GM12878 (cell line): ENCODE measurements around the gene KCNE2. TPM values are rescaled to one million over a fixed set of nuclear protein-coding genes. Genes with fewer than 3 reads are reported as not detected.

Experiments used
- ATAC-seq: fragments of 200-7000 bp; cut with Tn5 transposase; 3 replicates; pipeline ENCODE4 v1.9.1; 2020; ENCODE audit warnings: mild to moderate bottlenecking, moderate library complexity
- BruUV-seq: library from RNA; stranded (reverse); fragments of 400-500 nt; replicated peaks from 2 replicates; lab custom pipeline; 2021; lab: Mats Ljungman, UMichigan
- CTCF ChIA-PET: fragments of 300-600 bp; sonication (Branson Sonifier 250); formaldehyde crosslinking; extraction: SDS; loops from one replicate; lab custom pipeline; 2021; ENCODE audit warnings: inconsistent platforms; lab: Yijun Ruan, JAX
- POLR2A ChIA-PET: fragments of 350-600 bp; formaldehyde crosslinking; extraction: SDS; loops from one replicate; lab custom pipeline; 2021; ENCODE audit warnings: inconsistent platforms; lab: Charles Lee
- RAD21 ChIA-PET: fragments of 300-600 bp; sonication (Branson Sonifier 250); formaldehyde crosslinking; loops from one replicate; lab custom pipeline; 2023; ENCODE audit warnings: antibody characterized with exemption; ENCODE audit not compliant: unreplicated experiment; lab: Charles Lee
- SMC1A ChIA-PET: fragments of 300-600 bp; sonication (Branson Sonifier 250); formaldehyde crosslinking; loops from one replicate; lab custom pipeline; 2023; ENCODE audit not compliant: unreplicated experiment, uncharacterized antibody; lab: Charles Lee
- DNase-seq: peaks from one replicate; pipeline ENCODE4 v3.0.0-alpha.2; 2011; ENCODE audit warnings: low read depth, low spot score
- FAIRE-seq: peaks from 3 replicates; lab custom pipeline; 2011; peaks lifted over from hg19 to GRCh38; lab: Jason Lieb, UNC
- H2AFZ ChIP-seq: 2 replicates; pipeline ENCODE4 v1.6.0; 2011; ENCODE audit warnings: low read depth, low read length, control low read depth; ENCODE audit not compliant: control insufficient read depth
- H3K27ac ChIP-seq: 2 replicates; pipeline ENCODE4 v1.5.1; 2011; ENCODE audit warnings: control low read depth; ENCODE audit not compliant: control insufficient read depth, insufficient read depth
- H3K27me3 ChIP-seq, 2 experiments: replicated peaks in 1 of 2; 2 replicates each; pipeline versions ENCODE4 v1.6.0 to v1.6.1; 2011; ENCODE audit warnings: low read length in 1 of 2; ENCODE audit not compliant: control insufficient read depth in 2 of 2, insufficient read depth in 2 of 2
- H3K36me3 ChIP-seq, 2 experiments: 2 replicates each; pipeline ENCODE4 v1.5.1; 2011; ENCODE audit warnings: low read length in 1 of 2; ENCODE audit not compliant: control insufficient read depth in 2 of 2, insufficient read depth in 2 of 2
- H3K4me1 ChIP-seq: 2 replicates; pipeline ENCODE4 v1.6.1; 2011; ENCODE audit warnings: mild to moderate bottlenecking, low read length, moderate library complexity, mixed read lengths; ENCODE audit not compliant: control insufficient read depth, insufficient read depth
- H3K4me2 ChIP-seq: 2 replicates; pipeline ENCODE4 v1.6.0; 2011; ENCODE audit warnings: control low read depth; ENCODE audit not compliant: control insufficient read depth, insufficient read depth
- H3K4me3 ChIP-seq: fragments of 200-600 bp; sonication (generic); 2 replicates; pipeline ENCODE4 v1.5.1; 2016
- H3K79me2 ChIP-seq: 2 replicates; pipeline ENCODE4 v1.6.0; 2011; ENCODE audit warnings: low read length; ENCODE audit not compliant: control insufficient read depth, insufficient read depth
- H3K9ac ChIP-seq: 2 replicates; pipeline ENCODE4 v1.8.0; 2011; ENCODE audit warnings: low read length, control low read depth, mixed read lengths; ENCODE audit not compliant: control insufficient read depth, insufficient read depth
- H3K9me3 ChIP-seq: replicated peaks from 3 replicates; pipeline ENCODE4 v1.5.1; 2011; ENCODE audit warnings: mild to moderate bottlenecking, low read length; ENCODE audit not compliant: control insufficient read depth, insufficient read depth
- H4K20me1 ChIP-seq: 2 replicates; pipeline ENCODE4 v1.6.0; 2011; ENCODE audit not compliant: control insufficient read depth, insufficient read depth
- BCL11A ChIP-seq: IDR thresholded peaks from 2 replicates; pipeline ENCODE4 v1.6.1; 2011; ENCODE audit warnings: low read depth, low read length
- CBX5 ChIP-seq: sonication (generic); IDR thresholded peaks from 2 replicates; pipeline ENCODE4 v1.6.1; 2016; ENCODE audit warnings: low read depth, moderate library complexity, mild to moderate bottlenecking, inconsistent platforms
- CREB1 ChIP-seq: IDR thresholded peaks from 2 replicates; pipeline ENCODE4 v1.6.1; 2012; ENCODE audit warnings: low read depth, mild to moderate bottlenecking, inconsistent platforms
- ESRRA ChIP-seq: IDR thresholded peaks from 2 replicates; pipeline ENCODE4 v1.6.1; 2012; ENCODE audit warnings: mild to moderate bottlenecking, low read length, improper control_type of control experiment
- FOS ChIP-seq: IDR thresholded peaks from 3 replicates; pipeline ENCODE4 v1.6.1; 2011; ENCODE audit warnings: borderline replicate concordance; ENCODE audit not compliant: insufficient read length; ENCODE audit errors: extremely low read depth
- IRF3 ChIP-seq: fragments of 450-650 bp; IDR thresholded peaks from 2 replicates; pipeline ENCODE4 v1.6.1; 2014; ENCODE audit warnings: mild to moderate bottlenecking
- KAT2A ChIP-seq: conservative IDR thresholded peaks from 2 replicates; pipeline ENCODE4 v1.6.1; 2011; ENCODE audit warnings: low read depth, low read length; ENCODE audit not compliant: control insufficient read depth
- KDM1A ChIP-seq: fragments of 200-600 bp; sonication (generic); IDR thresholded peaks from 2 replicates; pipeline ENCODE4 v1.6.1; 2016; ENCODE audit warnings: borderline replicate concordance
- NR2F1 ChIP-seq: fragments of 450-650 bp; conservative IDR thresholded peaks from 2 replicates; pipeline ENCODE4 v1.6.1; 2017; ENCODE audit warnings: mild to moderate bottlenecking
- NRF1 ChIP-seq: conservative IDR thresholded peaks from 2 replicates; pipeline ENCODE4 v1.6.1; 2011; ENCODE audit warnings: mild to moderate bottlenecking, low read depth, low read length, improper control_type of control experiment
- PAX5 ChIP-seq: IDR thresholded peaks from 2 replicates; pipeline ENCODE4 v1.6.1; 2011; ENCODE audit warnings: low read depth, low read length, borderline replicate concordance
- PAX8 ChIP-seq: fragments of 450-650 bp; IDR thresholded peaks from 2 replicates; pipeline ENCODE4 v1.6.1; 2017; ENCODE audit warnings: mild to moderate bottlenecking, moderate library complexity
- RCOR1 ChIP-seq: conservative IDR thresholded peaks from 2 replicates; pipeline ENCODE4 v1.6.1; 2012; ENCODE audit warnings: low read depth, low read length, improper control_type of control experiment
- YY1 ChIP-seq: IDR thresholded peaks from 2 replicates; pipeline ENCODE4 v1.6.1; 2011; ENCODE audit warnings: low read depth, mild to moderate bottlenecking, low read length
- ZBTB40 ChIP-seq: fragments of 450-650 bp; IDR thresholded peaks from 2 replicates; pipeline ENCODE4 v1.6.1; 2016; ENCODE audit warnings: mild to moderate bottlenecking, moderate library complexity, borderline replicate concordance
- ZNF217 ChIP-seq: fragments of 450-650 bp; IDR thresholded peaks from 2 replicates; pipeline ENCODE4 v1.6.1; 2017; ENCODE audit warnings: antibody characterized with exemption, mild to moderate bottlenecking
- WGBS: methylation state at CpG from one replicate; pipeline ENCODE4 v1.1.6; 2016; ENCODE audit warnings: low lambda C conversion rate; ENCODE audit not compliant: insufficient replicate concordance, insufficient coverage; ENCODE audit errors: missing lambda C conversion rate; 5-methylcytosine and 5-hydroxymethylcytosine counted together
- in situ Hi-C: fragments of 300-500 bp; cut with MboI; formaldehyde crosslinking; loops from 9 replicates; pipeline ENCODE4 v1.14.3; 2018; ENCODE audit warnings: mixed read lengths
- intact Hi-C: fragments of 100-400 bp; cut with micrococcal nuclease; formaldehyde crosslinking; loops from one replicate; pipeline ENCODE4 v1.14.2; 2022; ENCODE audit not compliant: unreplicated experiment
- polyA plus RNA-seq, 11 experiments: library from polyadenylated mRNA; depleted of rRNA in 4 of 11; unstranded in 6 of 11; stranded (reverse) in 5 of 11; fragments of >200 nt; fragmentation: Nextera tagmentation in 4 of 11; fragmentation: Illumina TruSeq in 1 of 11; extraction: Ambion mirVana in 4 of 11; extraction: Trizol in 1 of 11; gene quantifications; 1 replicate in 1 of 11; 2 replicates in 10 of 11; pipeline versions ENCODE4 v1.2.1 to v1.2.3, GENCODE V29; 2011 to 2016; ENCODE audit warnings: inconsistent platforms in 2 of 11, missing spikeins in 2 of 11, low read depth in 1 of 11
- total RNA-seq, 4 experiments: library from RNA; depleted of rRNA in 3 of 4; stranded (reverse); fragments of >200 nt in 3 of 4; fragmentation: Illumina TruSeq in 1 of 4; extraction: Trizol in 1 of 4; gene quantifications; 2 replicates each; pipeline versions ENCODE4 v1.2.1 to v1.2.3, GENCODE V29; 2013 to 2021

Gene KCNE2
- total and polyA plus RNA-seq, 10 of the 15 experiments (the other 5 are each of a cell fraction or from before 2014, with no cell fraction given), result not detected

DNA sequence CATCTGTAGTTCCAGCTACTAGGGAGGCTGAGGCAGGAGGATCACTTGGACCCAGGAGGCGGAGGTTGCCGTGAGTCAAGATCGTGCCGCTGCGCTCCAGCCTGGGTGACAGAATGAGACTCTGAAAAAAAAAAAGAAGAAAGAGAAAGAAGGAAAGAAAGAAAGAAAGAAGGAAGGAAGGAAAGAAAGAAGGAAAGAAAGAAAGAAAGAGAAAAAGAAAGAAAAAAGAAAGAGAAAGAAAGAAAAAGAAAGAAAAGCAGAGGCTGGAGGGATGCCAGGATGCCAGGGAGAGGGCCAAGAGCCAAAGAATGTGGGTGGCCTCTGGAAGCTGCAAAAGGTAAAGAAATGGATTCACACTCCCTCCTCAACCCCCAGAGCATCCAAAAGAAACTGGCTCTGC is 8.2 kb upstream of the KCNE2 start (continued):
- TF ChIP-seq CREB1 (no peak), PAX5 (no peak), KAT2A (no peak), IRF3 (no peak), KDM1A (no peak), CBX5 (no peak), RCOR1 (no peak), ZBTB40 (no peak), PAX8 (no peak)

GRCh38 chr21:34357889-34358288 is 5.9 kb upstream of the KCNE2 start:
- no peak overlapping the region for H3K4me3 ChIP-seq
- no peaks in the 10 kb centered on the region for H3K9me3 ChIP-seq
- no peaks in the 10 kb centered on the region for H3K79me2 ChIP-seq
- FAIRE-seq (no peak), ATAC-seq (no peak), DNase-seq (no peak)
- BruUV-seq, result no TSS peak
- intact Hi-C loops (no loop called here), in situ Hi-C loops (no loop called here)
- ChIA-PET CTCF (interaction anchor here (4.1 kb wide), 1 partner anchor 434 kb away, joined by 19 read pairs; no protein-coding TSS in a partner anchor), POLR2A (no interaction called here), SMC1A (no interaction called here), RAD21 (interaction anchor here (0.9 kb wide), 1 partner anchor 10 kb away, joined by 3 read pairs; no protein-coding TSS in a partner anchor)
- TF ChIP-seq ESRRA (no peak), FOS (no peak), ZNF217 (no peak), BCL11A (no peak), NR2F1 (no peak), YY1 (no peak), NRF1 (no peak)
- H3K27me3 ChIP-seq, result peaks cover 0 to 3% of the 10 kb centered on the region in 2 experiments; a peak in 1 of 4 replicates
- no peaks in the 10 kb centered on the region for H3K4me1 ChIP-seq
- no peaks in the 10 kb centered on the region for H3K36me3 ChIP-seq
- WGBS, result 67% methylated on average over 2 of the region's 2 CpGs
- no peak overlapping the region for H3K4me2 ChIP-seq
- no peak overlapping the region for H2AFZ ChIP-seq
- no peak overlapping the region for H3K9ac ChIP-seq
- H4K20me1 ChIP-seq, result no peaks in the 10 kb centered on the region
- no peak overlapping the region for H3K27ac ChIP-seq
